Prostate gland (tissue), 2 donors: ENCODE measurements around the gene ZFHX3. TPM values are rescaled to one million over a fixed set of nuclear protein-coding genes. Genes with fewer than 3 reads are reported as not detected.

Experiments used
- DNase-seq: peaks from one replicate; pipeline ENCODE4 v3.0.0-alpha.2; 2019; ENCODE audit warnings: low spot score
- H3K27ac ChIP-seq, 2 donors: fragments of 200-600 bp; sonication (generic); 2 replicates each; pipeline ENCODE4 v1.5.1; 2017 to 2019
- H3K27me3 ChIP-seq: fragments of 200-600 bp; sonication (generic); replicated peaks from 2 replicates; pipeline ENCODE4 v1.5.1; 2019; ENCODE audit not compliant: insufficient read depth
- H3K36me3 ChIP-seq, 2 donors: fragments of 200-600 bp; sonication (generic); 1 replicate in 1 of 2; 2 replicates in 1 of 2; pipeline versions ENCODE4 v1.5.1 to v1.8.1; 2017 to 2019
- H3K4me1 ChIP-seq: fragments of 200-600 bp; sonication (generic); replicated peaks from 2 replicates; pipeline ENCODE4 v1.5.1; 2019
- H3K4me3 ChIP-seq, 2 donors: fragments of 200-600 bp; sonication (generic); 2 replicates each; pipeline ENCODE4 v1.5.1; 2017 to 2019
- H3K9me3 ChIP-seq: fragments of 200-600 bp; sonication (generic); 2 replicates; pipeline ENCODE4 v1.5.1; 2017
- CTCF ChIP-seq, 4 experiments: fragments of 200-600 bp in 2 of 4; fragments of 450-650 bp in 2 of 4; sonication (generic) in 2 of 4; IDR thresholded peaks; 1 replicate in 3 of 4; 2 replicates in 1 of 4; pipeline ENCODE4 v1.5.1; 2016 to 2019; ENCODE audit warnings: antibody characterized with exemption in 4 of 4, mild to moderate bottlenecking in 2 of 4, moderate library complexity in 2 of 4
- POLR2A ChIP-seq: fragments of 450-650 bp; IDR thresholded peaks from one replicate; pipeline ENCODE4 v1.6.1; 2016; ENCODE audit warnings: antibody characterized with exemption, mild to moderate bottlenecking
- POLR2AphosphoS5 ChIP-seq: sonication (generic); formaldehyde crosslinking; IDR thresholded peaks from one replicate; pipeline ENCODE4 v1.6.1; 2017; ENCODE audit warnings: antibody characterized with exemption
- WGBS: methylation state at CpG from one replicate; pipeline ENCODE4 v1.1.5; 2018; 5-methylcytosine and 5-hydroxymethylcytosine counted together
- intact Hi-C: fragments of 100-400 bp; cut with DNase I; formaldehyde crosslinking; loops from one replicate; pipeline ENCODE4 v1.14.2; 2022
- total RNA-seq, 2 donors: library from RNA; depleted of rRNA; stranded (reverse); fragments of >200 nt; gene quantifications; one replicate each; pipeline ENCODE4 v1.1.0, GENCODE V29; 2016

Gene ZFHX3
- total RNA-seq, 2 donors from 2014 or later: 51.1 to 53.9 TPM

DNA sequence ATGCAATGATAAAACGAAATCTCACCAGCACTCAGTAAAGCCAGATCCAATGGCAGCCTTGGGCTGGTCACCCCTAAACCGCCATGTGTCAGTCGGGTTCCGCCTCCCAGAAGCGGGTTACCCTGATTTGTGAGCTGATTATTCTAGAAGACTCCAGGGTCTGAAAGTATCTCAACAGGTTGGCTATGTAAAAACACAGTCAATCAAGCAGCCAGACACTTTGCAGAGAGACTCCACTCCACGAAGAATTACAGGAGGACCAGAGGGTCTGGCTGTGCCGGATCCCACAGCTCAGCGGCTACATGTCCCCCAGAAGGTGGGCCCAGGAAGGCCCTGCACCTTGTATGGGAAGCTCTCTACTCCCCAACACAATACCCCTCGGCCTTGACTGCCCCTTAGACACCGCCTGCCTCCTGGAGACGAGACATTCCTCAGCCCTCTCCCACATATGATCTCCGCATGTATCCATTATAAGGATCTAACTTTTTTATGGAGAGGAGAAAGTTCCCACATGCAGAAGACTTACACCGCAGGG, 23.3 kb downstream of the ZFHX3 start:
- H3K4me3 ChIP-seq: no peak overlapping the region
- H3K27me3 ChIP-seq: no peaks in the 10 kb centered on the region
- 78% methylated on average over 13 of the region's 13 CpGs for WGBS
- peaks cover 9% of the 10 kb centered on the region for H3K4me1 ChIP-seq
- no peak for TF ChIP-seq POLR2AphosphoS5
- no peak for TF ChIP-seq CTCF (IDR thresholded peaks at IDR 0.05)
- TF ChIP-seq POLR2A: no peak
- DNase-seq: no peak
- no peaks in the 10 kb centered on the region for H3K9me3 ChIP-seq
- intact Hi-C loops: no loop called here
- no peaks in the 10 kb centered on the region for H3K36me3 ChIP-seq
- peak overlapping the region; percentile 50 to 60 for H3K27ac ChIP-seq

DNA sequence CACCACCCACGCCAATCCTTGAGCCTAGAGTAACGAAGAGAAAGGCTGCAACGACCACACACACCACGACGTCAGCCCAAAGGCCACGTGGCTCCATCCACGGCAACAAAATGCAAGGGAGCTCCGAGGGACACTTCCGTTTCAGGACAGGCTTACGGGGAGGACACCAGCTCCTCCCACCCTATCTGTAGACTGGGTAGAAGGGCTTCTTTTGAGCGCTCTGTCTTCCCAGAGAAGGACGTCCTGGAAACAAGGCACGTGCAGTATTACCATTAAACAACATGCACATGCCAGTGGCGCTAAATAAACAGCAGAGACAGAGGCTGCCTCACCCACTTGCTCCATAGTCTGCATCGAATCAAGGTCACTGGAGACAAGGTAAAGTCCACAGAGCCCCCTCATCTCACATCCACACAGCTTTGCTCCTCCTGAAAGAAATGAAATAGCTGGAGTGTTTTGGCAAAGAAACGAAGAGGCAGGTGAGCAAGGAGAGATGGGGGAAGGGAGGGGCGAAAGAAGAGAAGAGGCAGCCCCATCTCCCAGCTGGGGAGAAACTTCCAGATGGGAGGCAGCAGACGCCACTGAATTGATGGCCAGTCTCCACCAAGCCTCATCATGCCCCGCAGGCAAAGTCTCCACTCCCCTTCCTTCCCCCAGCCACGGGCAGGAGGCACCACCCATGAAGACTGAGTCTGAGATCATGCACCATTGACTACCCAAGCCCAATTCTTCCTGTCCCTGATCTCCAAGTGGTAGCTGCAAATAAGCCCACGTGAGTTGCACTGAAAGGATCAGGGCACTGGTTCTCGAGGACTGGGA, 24.0 kb downstream of the ZFHX3 start:
- intact Hi-C loops: no loop called here
- no peak for TF ChIP-seq POLR2A
- TF ChIP-seq CTCF (IDR thresholded peaks at IDR 0.05): no peak
- no peak for TF ChIP-seq POLR2AphosphoS5
- 73% methylated on average over 22 of the region's 22 CpGs for WGBS
- Histone ChIP-seq H3K4me3 (no peak overlapping the region), H3K9me3 (no peaks in the 10 kb centered on the region), H3K27me3 (no peaks in the 10 kb centered on the region), H3K27ac (peak overlapping the region in 1 of 2 donors; percentile 60), H3K4me1 (peaks cover 14% of the 10 kb centered on the region), H3K36me3 (no peaks in the 10 kb centered on the region)
- no peak for DNase-seq

DNA sequence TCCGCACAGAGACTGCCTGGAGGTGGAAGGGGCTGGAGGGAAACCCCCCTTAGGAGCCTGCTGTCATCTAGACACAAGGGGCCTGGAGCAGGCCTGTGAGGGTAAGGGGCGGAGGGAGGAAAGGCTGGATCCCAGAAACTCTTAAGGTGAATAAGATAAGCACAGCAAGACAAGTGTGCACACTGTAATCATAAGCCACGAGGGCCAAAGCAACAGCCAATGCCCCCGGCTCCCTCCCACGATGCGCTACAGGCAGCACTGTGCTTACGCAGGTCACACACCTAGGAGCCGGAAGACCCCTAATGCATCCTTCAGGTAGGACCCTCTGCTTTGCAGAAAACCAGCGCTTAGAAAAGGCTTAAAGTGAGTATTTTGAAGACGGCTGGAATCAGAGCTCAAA, 24.6 kb downstream of the ZFHX3 start:
- H3K9me3 ChIP-seq: no peaks in the 10 kb centered on the region
- DNase-seq: no peak
- intact Hi-C loops: no loop called here
- 100% methylated on average over 10 of the region's 10 CpGs for WGBS
- peaks cover 11% of the 10 kb centered on the region for H3K4me1 ChIP-seq
- H3K36me3 ChIP-seq: no peaks in the 10 kb centered on the region
- H3K27me3 ChIP-seq: no peaks in the 10 kb centered on the region
- no peak for TF ChIP-seq POLR2AphosphoS5
- TF ChIP-seq CTCF (IDR thresholded peaks at IDR 0.05): no peak
- TF ChIP-seq POLR2A: no peak
- H3K27ac ChIP-seq: peak overlapping the region in 1 of 2 donors; percentile 60
- no peak overlapping the region for H3K4me3 ChIP-seq

DNA sequence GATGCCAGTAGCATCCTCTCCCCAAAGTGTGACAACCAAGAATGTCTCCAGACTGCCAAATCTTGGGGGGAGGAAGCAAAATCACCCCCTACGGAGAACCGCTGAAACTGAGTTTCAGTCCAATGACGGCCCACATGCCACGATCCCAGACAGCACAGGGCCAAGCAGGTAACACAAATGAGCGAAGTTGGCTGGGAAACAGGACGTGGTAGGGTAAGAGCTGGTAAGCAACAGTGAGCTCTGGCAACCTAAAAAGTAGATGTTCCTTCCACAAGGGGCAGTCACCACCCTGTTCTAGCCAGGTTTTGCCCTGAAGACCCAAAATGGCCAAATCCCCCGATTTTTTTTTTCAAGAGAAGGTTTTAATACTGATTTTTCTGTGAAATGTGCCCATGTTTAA, 25.4 kb downstream of the ZFHX3 start:
- Histone ChIP-seq H3K27me3 (no peaks in the 10 kb centered on the region), H3K36me3 (no peaks in the 10 kb centered on the region), H3K9me3 (no peaks in the 10 kb centered on the region), H3K27ac (peak overlapping the region; percentile 1), H3K4me1 (peaks cover 11% of the 10 kb centered on the region), H3K4me3 (no peak overlapping the region)
- intact Hi-C loops: no loop called here
- TF ChIP-seq POLR2A: no peak
- no peak for TF ChIP-seq CTCF (IDR thresholded peaks at IDR 0.05)
- TF ChIP-seq POLR2AphosphoS5: no peak
- 93% methylated on average over 7 of the region's 7 CpGs for whole genome bisulfite sequencing
- no peak for DNase-seq
